Urinary bladder (tissue), 4 donors: ENCODE measurements around the gene GOLGA3. TPM values are rescaled to one million over a fixed set of nuclear protein-coding genes. Genes with fewer than 3 reads are reported as not detected.
"Not testable (repeated sequence)": the region's sequence is repeated elsewhere in the genome, so short reads cannot be mapped to it uniquely, and the experiment has no call there.

ENCODE experiments used
- DNase-seq: peaks from one replicate; pipeline ENCODE4 v3.0.0-alpha.2; 2015; ENCODE audit errors: extremely low spot score
- H3K27ac ChIP-seq: one replicate; pipeline ENCODE4 v1.5.1; 2013; ENCODE audit warnings: low read depth, mild to moderate bottlenecking, moderate library complexity
- H3K36me3 ChIP-seq: one replicate; pipeline ENCODE4 v1.6.1; 2013; ENCODE audit warnings: mild to moderate bottlenecking, moderate library complexity; ENCODE audit not compliant: insufficient read depth
- H3K4me1 ChIP-seq: one replicate; pipeline ENCODE4 v1.6.1; 2013; ENCODE audit warnings: mild to moderate bottlenecking, moderate library complexity; ENCODE audit not compliant: insufficient read depth
- H3K4me3 ChIP-seq: one replicate; pipeline ENCODE4 v1.5.1; 2013; ENCODE audit warnings: low read depth, low read length
- WGBS: extraction: QIAGEN DNeasy Blood & Tissue Kit; methylation state at CpG from one replicate; pipeline ENCODE4 v1.1.7; 2013; 5-methylcytosine and 5-hydroxymethylcytosine counted together
- polyA plus RNA-seq: library from polyadenylated mRNA; stranded (reverse); fragments of 200-250 nt; gene quantifications from one replicate; pipeline ENCODE4 v1.2.3, GENCODE V29; 2013
- total RNA-seq: library from RNA; depleted of rRNA; stranded (reverse); fragments of >200 nt; gene quantifications from one replicate; pipeline ENCODE4 v1.2.3, GENCODE V29; 2014
- donor health status: healthy with polysubstance abuse.
- donor health status: healthy.

The GOLGA3 gene
- total and polyA plus RNA-seq, 2 donors = 22.5 to 64.4 TPM

DNA sequence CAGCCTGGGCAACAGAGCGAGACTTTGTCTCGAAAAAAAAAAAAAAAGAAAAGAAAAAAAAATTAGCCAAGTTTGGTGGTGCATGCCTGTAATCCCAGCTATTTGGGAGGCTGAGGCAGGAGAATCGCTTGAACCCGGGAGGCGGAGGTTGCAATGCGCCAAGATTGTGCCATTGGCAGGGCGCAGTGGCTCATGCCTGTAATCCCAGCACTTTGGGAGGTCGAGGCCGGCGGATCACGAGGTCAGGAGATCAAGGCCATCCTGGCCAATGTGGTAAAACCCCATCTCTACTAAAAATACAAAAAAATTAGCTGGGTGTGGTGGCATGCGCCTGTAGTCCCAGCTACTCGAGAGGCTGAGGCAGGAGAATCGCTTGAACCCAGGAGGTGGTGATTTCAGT lies 26.5 kb upstream of the GOLGA3 start:
- not testable (repeated sequence) for H3K36me3 ChIP-seq, H3K27ac ChIP-seq, H3K4me3 ChIP-seq, DNase-seq, H3K4me1 ChIP-seq
- 93% methylated on average over 14 of the region's 14 CpGs for WGBS

DNA sequence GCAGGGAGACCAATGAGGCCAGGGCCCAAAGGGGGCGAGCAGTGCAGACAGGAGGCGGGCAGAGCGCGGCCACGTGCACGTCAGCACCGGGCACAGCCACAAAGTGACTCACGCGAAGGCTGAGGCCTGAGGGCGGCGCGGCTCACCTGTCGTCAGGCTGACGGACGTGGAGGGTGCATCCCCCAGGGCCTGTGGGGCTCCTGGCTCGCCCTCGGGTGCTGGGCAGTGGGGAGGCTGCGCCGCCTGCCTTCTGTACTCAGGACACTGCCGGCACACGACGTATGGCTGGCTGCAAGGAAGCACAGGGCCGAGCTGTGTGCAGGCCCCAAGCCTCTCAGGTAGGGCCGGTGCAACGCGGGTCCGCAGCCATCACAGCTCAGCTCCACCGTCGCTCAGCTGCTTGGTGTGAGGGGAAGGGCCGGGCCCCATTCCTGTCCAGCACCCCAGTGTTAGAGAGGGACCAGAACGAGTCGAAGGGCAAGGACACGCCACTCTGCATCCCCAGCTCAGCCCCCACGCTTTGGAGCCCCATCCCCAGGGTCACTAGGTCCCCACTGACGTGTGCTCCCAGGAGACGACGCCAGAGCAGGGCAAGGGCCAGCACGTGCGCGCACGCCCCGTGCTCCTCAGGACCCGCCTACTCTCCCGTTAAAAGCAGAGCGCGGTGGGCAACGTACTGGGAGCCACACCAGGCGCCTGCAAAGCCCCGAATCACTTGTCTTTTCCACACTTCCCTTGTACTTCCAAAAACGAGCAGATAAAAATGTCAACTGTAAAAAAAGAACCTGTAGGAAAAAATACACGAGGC lies 24.8 kb upstream of the GOLGA3 start:
- H3K36me3 ChIP-seq = peaks cover 9% of the 10 kb centered on the region
- H3K4me3 ChIP-seq = no peak overlapping the region
- DNase-seq = no peak
- 95% methylated on average over 51 of the region's 51 CpGs for WGBS
- no peak overlapping the region for H3K27ac ChIP-seq
- no peaks in the 10 kb centered on the region for H3K4me1 ChIP-seq

DNA sequence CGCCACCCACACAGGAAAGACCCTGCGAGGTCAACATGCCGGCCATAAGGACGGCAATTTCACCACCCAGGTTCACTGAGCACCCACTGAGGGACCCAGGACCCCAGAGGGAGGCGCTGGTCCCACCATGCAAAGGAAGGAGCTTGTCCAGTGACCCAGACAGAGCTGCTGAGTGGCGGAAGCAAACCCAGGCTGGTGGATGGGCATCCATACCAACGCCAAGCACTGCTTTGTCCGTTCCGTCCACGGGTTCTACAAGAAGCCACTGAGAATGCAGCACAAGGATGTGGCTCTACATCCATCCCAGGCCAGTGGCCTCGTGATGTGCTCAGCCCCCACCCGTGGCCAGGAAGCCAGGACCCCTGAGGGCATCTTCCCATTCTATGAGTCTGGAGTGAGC lies 23.8 kb upstream of the GOLGA3 start:
- Histone ChIP-seq H3K36me3 (peaks cover 8% of the 10 kb centered on the region), H3K27ac (no peak overlapping the region), H3K4me3 (no peak overlapping the region), H3K4me1 (no peaks in the 10 kb centered on the region)
- 96% methylated on average over 12 of the region's 12 CpGs for WGBS
- DNase-seq = no peak

DNA sequence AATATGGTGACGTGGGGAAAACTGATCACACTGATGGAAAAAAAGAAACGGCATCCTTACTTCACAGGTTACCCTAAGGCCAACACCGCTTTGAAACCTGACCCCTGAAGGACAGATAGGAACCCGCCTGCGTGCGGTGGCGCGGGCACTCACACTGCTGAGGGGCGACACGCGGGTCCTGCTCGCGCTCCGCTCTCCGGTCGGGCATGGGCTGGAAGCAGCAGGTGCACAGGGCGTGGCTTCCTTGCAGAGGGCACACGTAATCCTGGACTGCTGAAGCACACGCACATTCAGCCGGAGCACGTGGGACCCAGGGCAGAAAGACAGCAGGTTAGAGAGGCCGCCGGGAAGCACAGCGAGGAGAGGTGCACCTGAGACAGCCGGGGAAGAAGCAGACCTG lies 22.8 kb upstream of the GOLGA3 start:
- 95% methylated on average over 25 of the region's 25 CpGs for WGBS
- no peaks in the 10 kb centered on the region for H3K4me1 ChIP-seq
- no peak overlapping the region for H3K27ac ChIP-seq
- no peak for DNase-seq
- H3K4me3 ChIP-seq = no peak overlapping the region
- peaks cover 3% of the 10 kb centered on the region for H3K36me3 ChIP-seq

DNA sequence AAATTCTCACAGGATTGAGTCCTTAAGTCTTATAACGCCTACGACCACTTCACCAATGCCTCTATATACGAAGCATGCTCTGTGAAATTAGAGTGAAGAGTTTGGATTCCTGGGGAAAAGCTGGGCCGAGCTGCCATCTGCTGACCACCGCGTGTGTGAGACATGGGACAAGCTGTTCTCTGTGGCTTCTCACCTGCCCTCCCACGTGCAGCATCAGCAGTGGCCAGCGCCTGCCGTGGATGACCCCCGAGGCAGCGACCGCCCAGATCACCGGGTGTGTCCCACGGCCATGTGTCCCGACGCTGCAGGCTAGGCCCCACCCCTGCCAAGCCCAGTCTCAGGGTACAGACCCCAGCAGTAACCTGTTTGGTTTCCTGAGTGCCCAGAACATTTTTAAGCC lies 21.6 kb upstream of the GOLGA3 start:
- Histone ChIP-seq H3K36me3 (peaks cover 3% of the 10 kb centered on the region), H3K4me3 (no peak overlapping the region), H3K4me1 (no peaks in the 10 kb centered on the region), H3K27ac (no peak overlapping the region)
- 92% methylated on average over 16 of the region's 16 CpGs for WGBS
- no peak for DNase-seq

DNA sequence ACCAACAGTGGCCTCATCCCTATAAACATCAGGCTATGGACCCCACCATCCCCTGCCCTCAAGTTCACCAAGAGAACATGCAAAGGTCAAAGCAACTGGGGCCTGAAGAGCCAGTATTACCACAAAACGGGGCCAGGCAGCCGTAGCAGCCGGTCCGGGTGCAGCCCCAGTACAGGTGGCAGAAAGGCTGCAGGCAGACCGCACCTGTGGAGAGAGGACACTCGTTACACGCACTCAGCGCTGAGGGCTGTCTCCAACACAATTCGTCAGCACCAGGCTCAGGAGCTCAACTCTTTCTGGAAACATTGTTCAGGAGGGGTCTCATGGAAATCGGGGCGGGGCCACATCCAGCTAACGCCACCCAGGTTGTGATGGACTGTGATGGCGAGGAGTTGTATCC lies 19.9 kb upstream of the GOLGA3 start:
- H3K36me3 ChIP-seq = no peaks in the 10 kb centered on the region

DNA sequence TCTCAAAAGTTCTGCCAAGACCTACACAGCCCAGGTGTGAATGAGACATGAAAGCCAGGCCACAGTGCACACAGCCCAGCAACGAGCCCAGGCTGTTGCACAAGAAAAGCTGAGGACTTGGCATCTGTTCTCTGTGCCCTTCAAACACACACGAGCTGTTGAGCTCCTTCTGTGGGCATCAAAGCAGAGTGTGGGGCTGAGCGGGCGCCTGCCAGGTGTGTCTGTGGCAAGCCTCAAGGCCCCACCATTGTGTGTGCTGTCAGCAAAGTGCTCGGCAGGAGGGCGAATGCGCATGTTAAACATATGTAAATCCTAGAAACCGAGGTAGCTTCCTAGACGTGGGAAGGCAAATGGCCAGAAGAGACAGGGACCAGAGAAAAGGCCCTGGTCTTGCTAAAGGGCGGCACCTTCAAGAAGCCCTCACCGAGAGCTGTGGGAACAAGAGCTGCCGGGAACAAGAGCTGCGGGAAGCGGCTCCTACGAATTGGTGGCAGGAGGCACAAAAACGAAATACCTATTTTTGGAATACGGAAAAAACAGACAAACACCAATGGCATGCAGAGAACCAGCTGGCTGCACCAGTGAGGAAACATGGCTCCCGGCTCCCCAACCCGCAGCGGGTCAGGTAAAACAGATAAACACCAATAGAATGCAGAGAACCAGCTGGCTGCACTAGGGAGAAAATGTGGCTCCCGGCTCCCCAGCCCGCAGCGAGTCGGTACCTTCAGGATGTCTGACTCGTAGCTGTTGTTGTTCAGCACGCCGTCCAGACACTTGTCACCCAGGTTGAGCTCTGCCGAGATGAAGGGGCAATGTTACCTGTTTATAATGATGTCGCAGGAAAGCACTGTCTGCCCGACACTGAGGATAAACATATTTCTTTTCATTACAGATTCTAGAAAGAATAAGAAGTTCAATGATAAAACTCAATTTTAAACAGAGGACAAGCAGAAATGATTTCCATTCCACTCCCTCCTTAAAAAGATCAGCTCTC lies 19.0 kb upstream of the GOLGA3 start:
- Histone ChIP-seq H3K4me1 (no peaks in the 10 kb centered on the region), H3K27ac (no peak overlapping the region), H3K4me3 (no peak overlapping the region), H3K36me3 (no peaks in the 10 kb centered on the region)
- DNase-seq = no peak
- WGBS = 80% methylated on average over 30 of the region's 30 CpGs

More for the DNA sequence above, 19.9 kb upstream of the GOLGA3 start:
- DNase-seq = no peak
- H3K27ac ChIP-seq = no peak overlapping the region
- H3K4me1 ChIP-seq = no peaks in the 10 kb centered on the region
- WGBS = 95% methylated on average over 13 of the region's 13 CpGs
- H3K4me3 ChIP-seq = no peak overlapping the region

DNA sequence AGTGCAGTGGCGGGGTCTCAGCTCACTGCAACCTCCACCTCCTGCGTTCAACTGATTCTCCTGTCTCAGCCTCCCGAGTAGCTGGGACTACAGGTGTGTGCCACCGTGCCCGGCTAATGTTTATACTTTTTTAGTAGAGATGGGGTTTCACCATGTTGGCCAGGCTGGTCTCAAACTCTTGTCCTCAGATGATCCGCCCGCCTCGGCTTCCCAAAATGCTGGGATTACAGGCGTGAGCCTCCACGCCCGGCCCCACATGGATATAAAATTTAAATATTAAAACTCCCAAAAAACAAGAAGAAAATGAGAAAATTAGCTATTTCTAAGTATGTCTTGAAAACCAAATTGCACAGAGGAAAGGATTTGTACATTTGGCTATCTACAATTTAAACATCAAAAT lies 16.0 kb upstream of the GOLGA3 start:
- not testable (repeated sequence) for H3K27ac ChIP-seq, DNase-seq, H3K4me3 ChIP-seq, H3K4me1 ChIP-seq, H3K36me3 ChIP-seq
- WGBS = 97% methylated on average over 11 of the region's 11 CpGs

DNA sequence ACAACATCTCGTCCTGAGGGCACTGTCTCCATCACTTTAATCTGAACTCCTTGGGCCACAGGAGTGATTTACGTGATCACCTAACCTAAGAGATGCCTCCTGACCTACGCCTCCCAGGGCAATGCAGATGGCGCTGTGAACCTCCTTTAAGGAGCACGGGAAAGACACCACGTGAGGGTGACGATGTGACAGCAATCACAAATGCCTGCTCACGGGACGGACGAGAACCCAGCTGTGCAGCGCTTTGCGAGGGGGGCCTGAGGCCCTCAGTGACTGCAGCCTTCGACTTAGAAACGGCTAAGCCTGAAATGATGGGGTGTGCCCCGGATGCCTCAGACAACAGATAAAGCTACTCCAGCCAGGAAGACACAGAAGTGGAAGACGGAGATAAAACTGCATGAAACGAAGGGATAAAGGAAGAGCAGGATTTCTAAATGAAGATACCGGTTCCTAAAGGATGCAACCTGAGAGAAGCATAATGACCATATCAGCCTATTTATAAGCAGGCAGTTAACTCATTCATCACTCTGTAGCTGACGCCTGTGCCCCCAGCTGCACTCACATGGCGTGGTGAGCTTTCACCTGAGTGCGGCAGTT lies 13.9 kb upstream of the GOLGA3 start:
- Histone ChIP-seq H3K4me1 (no peaks in the 10 kb centered on the region), H3K4me3 (no peak overlapping the region), H3K36me3 (peaks cover 4% of the 10 kb centered on the region), H3K27ac (no peak overlapping the region)
- WGBS = 82% methylated on average over 21 of the region's 21 CpGs
- DNase-seq = no peak

DNA sequence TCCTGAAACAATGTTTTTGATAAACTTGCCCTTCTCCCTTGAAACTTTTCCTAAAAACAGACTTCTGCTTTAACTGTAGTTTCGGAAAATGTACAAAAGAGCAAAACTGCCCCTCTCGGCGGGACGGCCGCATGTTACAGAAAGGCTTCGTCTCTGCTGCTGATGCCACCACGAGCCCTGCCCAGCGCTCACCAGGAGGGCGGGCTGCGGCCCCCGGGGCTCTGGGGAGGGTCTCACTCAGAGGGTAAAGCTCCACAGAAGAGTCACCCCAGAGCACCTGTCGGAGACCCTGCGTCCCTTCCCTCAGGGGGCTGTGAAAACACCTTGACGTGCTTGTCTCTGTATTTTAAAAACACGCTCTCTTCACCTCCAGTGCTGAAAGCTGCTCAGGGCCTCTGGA lies 12.5 kb upstream of the GOLGA3 start:
- 94% methylated on average over 15 of the region's 15 CpGs for WGBS
- Histone ChIP-seq H3K36me3 (peaks cover 4% of the 10 kb centered on the region), H3K4me3 (no peak overlapping the region), H3K4me1 (no peaks in the 10 kb centered on the region), H3K27ac (no peak overlapping the region)
- DNase-seq = no peak

DNA sequence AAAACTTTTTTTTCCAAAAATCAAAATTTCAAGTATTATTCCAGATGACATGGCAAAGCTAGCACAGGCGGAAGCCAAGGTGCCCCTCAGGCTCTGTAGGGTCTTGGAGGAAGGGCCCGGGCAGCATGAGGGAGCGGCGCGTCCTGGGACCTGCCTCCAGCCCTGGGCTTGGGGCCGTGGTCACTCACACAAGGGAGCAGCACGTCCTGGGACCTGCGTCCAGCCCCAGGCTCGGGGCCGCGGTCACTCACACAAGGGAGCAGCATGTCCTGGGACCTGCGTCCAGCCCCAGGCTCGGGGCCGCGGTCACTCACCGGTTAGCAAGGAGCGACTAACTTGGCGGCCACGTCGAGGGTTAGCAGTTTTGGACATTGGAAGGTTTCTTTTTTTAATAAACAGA lies 11.9 kb upstream of the GOLGA3 start:
- Histone ChIP-seq H3K4me1 (no peaks in the 10 kb centered on the region), H3K4me3 (no peak overlapping the region), H3K36me3 (peaks cover 4% of the 10 kb centered on the region), H3K27ac (no peak overlapping the region)
- no peak for DNase-seq
- WGBS = 95% methylated on average over 20 of the region's 20 CpGs

DNA sequence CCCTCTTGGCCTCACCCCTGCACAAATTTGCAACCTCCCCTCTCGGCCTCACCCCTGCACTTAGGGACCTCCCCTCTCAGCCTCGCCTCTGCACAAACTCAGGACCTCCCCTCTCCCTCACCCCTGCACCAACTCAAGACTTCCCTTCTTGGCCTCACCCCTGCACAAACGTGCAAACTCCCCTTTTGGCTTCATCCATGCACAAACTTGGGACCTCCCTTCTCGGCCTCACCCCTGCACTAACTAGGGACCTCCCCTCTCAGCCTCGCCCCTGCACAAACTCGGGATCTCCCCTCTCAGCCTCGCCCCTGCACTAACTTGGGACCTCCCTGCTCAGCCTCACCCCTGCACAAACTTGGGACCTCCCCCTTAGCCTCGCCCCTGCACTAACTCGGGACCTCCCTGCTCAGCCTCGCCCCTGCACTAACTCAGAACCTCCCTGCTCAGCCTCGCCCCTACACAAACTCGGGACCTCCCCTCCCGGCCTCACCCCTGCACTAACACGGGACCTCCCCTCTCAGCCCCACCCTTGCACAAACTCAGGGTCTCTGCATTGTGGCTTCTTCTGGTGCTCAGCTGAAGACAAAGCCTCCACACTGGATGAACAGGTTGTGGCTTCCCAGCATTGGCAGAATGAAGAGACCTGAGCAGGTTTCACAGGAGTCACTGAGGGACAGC lies 11.0 kb upstream of the GOLGA3 start:
- H3K36me3 ChIP-seq = peaks cover 4% of the 10 kb centered on the region
- no peak for DNase-seq
- WGBS = 91% methylated on average over 14 of the region's 14 CpGs
- no peaks in the 10 kb centered on the region for H3K4me1 ChIP-seq
- H3K27ac ChIP-seq = no peak overlapping the region
- no peak overlapping the region for H3K4me3 ChIP-seq

DNA sequence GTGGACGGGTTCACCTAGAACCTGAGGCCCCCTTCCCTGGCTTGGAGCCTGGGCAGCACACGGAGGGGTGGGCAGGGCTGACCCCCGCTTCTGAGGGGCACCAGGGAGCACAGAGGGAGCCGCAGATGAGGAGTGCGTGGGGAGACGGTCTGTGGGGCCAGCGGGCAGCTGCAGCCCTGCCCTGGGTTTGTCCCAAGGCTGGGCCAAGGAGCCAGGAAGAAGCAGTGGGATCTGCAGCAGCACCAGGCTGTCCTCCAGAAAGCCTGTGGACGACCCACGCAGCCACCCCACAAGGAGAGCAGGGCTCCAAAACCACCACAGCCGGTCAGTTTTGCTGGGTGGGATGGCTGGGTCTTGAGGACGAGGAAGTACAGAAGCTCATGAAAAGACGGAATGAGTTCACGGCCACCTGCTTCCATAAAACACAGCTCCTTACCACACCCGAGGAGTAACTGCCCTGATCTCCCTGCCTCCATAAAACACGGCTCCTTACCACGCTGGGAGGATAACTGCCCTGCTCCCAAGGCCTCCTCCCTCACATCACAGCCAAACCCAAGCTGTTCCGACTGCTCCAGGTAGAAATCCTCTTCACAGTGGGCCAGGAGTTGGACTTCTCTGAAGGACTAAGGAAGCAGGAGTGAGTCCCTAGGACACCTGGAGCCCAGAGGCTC lies 9.9 kb upstream of the GOLGA3 start:
- Histone ChIP-seq H3K27ac (no peak overlapping the region), H3K4me3 (no peak overlapping the region), H3K36me3 (peaks cover 6% of the 10 kb centered on the region), H3K4me1 (no peaks in the 10 kb centered on the region)
- DNase-seq = no peak
- WGBS = 62% methylated on average over 17 of the region's 17 CpGs
